NCI-H2107 (cell line): Measurements from ENCODE around the gene FOXP4.

Experiments
- DNase-seq: peaks from one replicate; lab custom pipeline; 2025; lab: John Stamatoyannopoulos, UW

FOXP4 gene

DNA sequence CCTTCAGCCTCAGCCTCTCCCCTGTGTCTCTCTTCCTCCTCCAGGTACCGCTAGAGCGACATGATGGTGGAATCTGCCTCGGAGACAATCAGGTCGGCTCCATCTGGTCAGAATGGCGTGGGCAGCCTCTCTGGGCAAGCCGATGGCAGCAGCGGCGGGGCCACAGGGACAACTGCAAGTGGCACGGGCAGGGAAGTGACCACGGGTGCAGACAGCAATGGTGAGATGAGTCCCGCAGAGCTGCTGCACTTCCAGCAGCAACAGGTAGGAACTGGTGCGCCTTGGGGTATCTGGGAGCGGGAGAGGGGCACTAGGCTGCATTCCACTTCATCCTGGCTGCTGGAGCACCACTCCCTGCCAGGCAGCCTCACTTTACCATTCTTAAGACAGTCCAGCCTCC, 19.5 kb downstream of the FOXP4 start:
- DNase-seq, result no peak

DNA sequence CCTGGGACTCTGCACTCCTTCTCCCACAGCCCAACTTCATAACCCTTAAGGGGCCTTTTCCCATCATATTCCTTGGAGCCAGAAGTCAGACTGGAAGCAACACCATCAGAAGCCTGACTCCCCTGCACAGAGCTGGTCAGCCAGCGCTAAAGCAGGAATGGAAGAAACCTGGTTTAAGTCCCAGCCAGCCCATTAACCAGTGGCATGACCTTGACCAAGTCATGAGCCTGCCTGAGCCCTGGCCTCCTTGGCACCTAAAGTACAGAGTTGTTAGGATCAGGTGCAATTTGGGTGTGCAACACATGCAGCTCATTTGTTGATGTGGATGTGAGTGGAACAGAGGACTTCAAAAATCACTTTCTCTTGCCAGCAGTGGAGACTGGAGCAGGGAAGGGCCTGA, 20.8 kb downstream of the FOXP4 start:
- no peak for DNase-seq

DNA sequence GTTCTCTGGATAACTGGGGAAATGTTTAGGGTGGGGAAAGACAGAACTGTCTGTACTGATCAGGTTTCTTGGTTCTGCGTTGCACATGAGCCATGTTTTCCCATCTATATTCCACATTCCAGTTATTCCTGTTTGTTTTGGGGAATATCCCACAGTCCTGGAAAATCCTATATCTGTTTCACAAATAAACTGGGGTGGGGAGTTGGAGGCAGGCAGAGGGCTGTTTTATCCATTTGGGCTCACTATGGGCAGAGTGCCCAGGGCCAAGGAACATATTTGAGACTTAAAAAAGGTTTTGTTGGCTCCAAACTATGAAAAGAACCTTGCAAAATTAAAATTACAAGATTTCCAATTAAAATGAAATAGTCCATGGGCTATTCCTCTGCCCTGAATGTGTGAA, 21.5 kb downstream of the FOXP4 start:
- DNase-seq, result no peak

DNA sequence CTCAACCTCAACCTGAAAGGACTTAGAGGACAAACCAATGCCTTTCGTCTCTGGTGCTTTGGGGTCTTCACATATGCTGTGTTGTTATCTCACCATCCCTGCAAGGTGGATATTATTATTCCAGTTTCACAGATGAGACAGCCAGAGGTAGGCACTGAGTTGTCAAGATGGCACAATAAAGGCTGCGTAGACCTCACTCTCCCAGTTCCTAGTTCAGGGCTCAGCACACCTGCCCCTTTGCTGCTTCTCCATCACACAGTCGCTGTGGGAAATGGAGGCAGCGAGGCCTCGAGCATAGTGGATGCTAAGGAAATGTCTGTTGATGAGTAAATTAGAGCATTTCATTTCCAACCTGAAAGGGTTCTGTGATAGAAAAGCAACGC, 22.0 kb downstream of the FOXP4 start:
- no peak for DNase-seq

DNA sequence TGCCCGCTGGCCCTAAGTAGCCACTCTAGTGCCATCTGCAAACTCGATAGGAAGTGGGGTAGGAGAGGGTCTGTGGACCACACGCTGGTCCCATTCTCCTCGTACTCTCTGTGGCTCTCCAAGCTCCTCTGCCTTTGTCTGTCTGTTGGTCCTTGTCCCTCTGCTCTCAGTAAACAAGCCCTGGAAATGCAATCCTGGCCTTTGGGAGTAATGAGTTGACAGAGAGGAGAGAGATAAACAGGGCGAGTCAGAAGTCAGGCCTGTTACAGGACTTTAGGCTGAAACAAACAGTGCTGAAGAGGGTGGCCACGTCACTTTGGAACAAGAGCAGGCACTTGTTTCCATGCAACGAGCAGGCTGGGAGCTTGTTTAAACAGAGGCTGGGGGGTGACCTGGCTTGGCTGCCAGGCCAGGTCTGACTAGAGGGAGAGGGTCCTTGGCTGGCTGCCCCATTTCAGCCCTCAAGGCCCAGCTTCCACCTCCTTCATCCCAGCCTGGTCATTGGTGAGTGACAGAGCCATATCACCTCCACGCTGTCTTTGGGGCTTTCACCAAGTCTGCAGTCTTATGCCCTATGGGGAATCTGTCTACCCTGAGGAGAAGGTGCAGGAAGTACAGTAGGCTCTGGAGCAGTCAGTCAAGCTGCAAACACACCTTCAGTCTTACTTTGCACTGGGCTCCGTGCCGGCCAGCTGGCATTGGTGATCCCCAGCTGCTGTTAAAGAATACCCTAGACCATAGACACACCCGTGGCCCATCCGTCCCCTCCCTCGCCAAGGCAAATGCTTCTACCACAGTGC, 22.6 kb downstream of the FOXP4 start:
- DNase-seq, result no peak

DNA sequence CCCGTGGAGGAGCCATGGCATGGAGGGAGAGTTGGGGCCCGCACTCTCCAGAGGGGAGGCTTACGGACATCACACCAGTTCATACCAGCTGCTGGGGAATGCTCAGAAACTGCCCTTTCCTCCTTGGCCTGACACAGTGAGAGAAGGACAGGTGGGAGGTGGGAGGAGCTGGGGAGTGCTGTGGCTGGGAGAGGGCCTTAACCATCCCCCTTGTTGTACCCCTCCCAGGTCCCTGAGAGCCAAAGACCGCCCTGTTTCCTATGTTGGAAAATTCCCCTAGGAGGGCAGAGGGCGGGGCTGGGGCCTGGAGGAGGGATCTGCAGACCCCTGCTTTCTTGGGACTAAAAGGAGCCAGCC, 24.1 kb downstream of the FOXP4 start:
- no peak for DNase-seq

DNA sequence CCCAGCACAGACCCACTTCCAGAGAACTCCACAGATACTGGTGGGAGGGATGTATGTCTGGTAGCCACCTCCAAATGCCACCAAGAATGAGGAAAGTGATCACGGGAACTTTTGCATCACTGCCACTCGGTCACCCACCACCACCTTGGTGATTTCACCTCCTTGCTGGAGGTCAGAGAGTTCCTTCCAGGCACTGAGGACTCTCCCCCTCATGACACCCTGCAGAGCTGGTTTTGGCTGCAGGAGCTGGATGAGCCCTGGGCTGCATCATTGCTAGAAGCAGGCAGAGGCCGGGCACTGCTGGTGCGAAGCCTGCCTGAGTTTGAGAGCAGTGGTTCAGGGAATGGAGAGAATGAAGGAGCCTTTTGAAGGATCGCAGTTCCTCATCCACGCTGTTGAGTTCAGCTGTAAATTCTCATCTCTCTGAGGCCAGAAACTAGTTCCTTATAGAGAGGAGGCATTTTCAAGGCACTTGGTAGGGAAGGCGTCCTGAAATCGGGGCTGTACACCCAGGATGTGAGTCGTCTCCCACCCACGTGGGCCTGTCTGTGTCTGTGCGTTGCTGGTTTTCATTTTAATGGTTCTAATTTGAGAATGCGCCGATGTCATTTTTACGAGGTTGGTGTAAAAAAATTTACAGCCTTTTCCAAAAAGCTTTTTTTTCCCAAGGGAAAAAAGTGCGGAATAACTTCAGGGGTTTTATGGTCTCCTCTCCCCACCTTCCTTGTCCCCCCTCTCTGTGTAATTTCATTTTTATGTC, 25.0 kb downstream of the FOXP4 start:
- no peak for DNase-seq

DNA sequence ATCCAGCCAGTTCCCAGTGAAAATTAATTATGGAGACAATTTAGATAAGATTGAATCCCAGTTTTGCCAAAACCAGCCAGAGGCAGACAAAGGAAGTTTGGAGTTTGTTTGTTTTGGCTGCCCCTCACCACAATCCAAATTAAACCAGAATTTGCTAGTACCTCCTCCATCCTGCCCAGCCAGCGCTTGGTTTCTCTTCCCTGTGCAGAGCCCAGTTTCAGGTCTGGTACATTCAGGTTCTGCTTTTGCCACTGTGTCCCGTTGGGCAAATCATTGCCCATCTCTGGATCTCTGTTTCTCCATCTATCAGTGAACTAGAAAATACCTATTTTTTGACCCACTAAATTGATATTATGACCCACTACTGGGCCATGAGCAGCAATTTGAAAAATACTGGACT, 26.4 kb downstream of the FOXP4 start:
- DNase-seq, result no peak

DNA sequence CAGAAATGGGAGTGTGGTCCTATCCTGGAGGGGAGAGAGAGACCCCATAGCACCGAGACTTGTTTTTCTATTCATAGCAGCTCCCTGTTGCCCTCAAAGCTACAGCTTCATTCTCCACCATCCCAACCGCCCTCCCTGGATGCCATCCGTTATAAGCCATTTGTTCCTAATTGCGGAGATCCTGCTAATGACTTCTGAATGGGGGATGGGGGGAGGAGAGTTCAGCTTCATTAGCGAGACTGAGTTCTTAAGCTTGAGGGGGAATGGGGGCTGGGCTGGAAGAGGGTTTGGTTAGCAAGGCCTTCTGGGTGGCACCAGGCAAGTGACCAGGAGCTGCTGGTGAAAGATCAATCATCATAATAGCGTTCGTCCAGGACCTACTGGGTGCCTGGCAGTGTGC, 27.1 kb downstream of the FOXP4 start:
- no peak for DNase-seq

DNA sequence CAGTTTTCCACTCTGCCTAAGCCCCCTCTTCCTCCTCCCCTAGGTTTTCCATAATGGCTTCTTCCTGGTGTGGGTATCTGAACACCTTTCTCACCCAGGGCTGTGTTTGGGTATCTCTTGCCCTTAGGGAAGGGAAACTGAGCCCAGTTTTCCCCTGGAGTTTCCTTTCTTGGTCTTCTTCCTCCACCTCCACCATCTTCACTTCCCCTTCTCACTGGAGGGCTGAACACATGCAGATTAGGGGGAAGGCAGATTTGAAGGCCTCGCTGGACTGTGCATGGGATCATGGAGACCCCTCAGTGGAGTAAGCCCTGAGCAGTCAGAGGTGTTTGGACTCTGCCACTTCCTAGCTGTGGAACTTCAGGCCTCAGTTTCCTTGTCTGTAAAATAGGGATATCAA, 27.8 kb downstream of the FOXP4 start:
- DNase-seq, result no peak

DNA sequence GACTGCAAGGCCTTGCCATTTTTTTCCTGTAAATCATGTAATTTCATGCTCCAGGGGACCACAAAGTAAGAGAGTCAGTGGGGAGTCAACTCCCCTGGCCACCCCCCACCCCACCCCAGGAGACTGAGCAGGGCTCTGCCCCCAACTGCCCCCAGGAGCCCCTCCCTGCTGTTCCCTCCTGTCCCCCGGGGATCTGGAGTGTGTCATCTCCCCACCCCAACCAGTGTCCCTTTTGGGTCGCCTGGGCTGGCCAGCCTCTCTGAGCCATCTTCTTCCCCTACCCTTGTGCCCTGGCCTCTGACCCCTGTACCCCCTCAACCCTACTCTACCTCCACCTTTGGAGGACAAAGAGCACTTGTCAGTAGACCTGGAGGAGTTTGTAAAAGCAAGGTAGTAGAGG, 29.4 kb downstream of the FOXP4 start:
- DNase-seq, result no peak

DNA sequence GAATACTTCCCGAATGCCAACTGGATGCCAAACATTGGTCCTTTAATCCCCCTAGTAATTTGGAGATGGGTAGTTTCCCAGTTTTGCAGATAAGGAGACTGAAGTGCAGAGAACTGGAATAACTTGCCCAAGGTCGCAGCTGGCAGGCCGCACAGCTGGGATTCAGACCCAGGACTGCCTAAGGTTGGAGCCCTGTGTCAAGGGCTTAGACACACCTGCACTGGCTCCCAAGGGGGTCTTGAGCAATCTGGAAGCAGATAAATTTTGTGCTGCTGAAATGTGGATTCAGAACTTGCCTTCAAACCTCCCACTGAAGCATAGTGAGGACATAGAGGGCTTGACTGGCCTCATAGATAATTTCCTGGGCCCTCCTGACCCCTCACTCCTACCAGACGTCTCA, 30.5 kb downstream of the FOXP4 start:
- DNase-seq, result no peak

DNA sequence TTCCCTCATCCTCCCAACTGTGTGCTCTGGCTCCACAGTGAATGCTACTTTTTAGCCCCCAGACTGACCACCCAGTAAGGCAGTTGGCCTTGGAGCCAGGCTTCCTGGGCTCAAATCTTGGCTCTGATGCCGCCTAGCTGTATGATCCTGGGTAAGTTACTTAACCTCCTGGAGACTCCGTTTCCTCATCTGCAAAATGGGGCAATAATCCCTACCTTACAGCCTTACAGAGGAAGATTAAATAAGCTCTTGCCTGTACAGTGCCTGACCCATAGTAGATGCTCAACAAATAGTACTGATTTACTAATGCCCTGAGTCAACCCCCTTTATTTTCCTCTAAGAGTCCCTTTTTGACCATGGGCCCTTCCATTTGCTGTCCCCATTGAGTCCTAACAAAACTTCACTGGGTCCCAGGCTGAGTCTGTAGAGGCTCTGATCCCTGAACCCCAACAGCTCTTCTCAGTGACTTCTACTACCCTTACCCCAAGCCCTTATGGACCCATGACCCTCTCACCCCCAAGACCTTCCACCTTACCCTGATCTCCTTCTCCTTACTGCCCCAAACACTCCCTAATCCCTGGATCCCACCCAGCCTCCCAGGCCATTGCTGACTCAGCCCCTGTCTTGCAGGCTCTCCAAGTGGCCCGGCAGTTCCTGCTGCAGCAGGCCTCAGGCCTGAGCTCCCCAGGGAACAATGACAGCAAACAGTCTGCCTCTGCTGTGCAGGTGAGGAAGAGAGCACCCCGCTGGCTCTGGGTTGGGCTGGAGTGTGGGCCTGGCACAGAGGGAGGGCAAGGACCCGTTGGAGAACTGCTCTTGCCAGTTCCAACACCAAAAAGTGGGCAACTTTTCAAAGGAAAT, 31.4 kb downstream of the FOXP4 start:
- peak; percentile 63 for DNase-seq

DNA sequence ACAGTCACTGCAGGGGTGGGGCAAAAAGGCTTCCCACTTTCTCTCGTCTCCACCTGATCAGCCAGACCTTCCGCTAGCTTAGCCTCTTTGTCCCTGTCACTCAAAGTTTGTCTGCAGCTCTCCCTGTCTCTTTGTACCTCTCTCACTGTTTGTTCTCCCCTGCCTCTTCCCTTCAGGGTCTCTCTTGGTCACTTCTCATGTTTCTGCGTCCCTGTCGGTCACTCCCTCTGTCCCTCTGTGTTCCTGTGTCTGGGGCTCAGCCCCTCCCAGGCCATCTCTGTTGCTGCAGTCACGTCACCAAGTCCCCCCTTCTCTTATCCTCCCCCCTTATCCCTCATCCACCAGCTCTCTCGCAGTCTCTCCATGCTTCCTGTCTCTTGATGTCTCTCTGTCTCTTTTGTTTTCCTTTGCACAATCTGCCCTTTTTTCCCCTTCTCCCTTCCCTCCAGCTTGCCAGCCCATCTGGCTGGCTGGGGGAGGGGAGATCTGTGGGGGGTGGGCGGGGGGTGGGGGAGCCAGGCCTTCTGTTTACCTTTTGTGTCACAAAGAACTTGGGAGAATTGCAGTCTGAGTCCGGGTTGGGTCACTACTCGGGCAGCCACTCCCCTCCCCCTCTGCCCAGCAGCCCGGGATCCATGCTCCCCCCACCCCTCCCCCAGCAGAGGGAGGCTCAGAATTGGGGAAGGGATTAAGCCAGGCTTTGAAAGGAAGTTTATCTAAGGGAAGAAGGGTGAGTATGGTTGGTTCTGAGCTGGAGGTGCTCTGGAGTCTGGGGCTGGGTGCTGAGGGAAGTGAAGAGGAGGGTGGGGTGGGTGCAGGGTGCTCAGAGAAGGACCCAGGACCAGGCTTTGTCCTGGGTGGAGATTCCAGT, 32.3 kb downstream of the FOXP4 start:
- DNase-seq, result no peak

DNA sequence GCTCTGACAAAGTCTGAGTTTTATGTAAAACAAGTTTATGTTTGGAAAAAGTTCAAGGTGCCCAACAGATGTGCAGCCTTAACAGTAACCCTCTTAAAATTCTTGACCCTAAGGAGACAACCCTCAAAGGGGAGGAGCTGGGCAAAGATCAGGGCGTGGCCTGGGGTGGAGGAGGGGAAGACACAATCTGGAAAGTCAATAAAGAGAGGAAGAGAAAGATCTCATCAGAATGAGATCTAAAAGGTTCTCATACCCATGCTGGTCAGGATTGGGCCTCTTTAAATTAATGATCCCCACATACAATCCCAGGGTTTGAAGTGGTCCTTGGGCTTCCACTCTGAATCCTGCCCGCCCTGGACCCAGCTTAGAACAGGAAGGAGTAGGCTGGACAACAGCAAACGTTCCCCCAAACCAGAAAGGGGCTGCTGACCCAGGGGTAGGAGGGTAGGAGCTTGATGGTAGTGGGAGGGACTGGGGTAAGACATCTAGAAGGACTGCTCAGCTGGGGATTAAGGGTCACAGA, 33.0 kb downstream of the FOXP4 start:
- DNase-seq, result no peak

DNA sequence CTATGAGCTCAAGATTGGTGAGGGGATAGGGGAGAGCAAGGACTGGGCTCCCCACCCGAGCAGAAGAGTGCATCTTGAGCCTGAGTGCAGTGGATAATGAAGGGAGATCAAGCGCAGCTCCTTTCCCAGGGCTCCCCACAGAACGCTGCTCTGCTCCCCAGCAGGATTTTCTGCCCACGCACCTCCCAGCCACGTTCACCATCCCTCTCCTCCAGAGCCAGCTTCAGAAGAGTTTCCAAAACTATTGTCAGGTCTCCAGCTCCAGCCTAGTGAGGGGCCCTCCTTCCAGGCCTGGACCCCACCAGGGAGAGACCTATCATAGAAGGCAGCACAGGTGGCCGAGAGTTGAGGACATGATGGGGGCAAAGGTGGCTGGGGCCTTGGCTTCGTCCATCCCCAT, 34.5 kb downstream of the FOXP4 start:
- DNase-seq, result no peak

DNA sequence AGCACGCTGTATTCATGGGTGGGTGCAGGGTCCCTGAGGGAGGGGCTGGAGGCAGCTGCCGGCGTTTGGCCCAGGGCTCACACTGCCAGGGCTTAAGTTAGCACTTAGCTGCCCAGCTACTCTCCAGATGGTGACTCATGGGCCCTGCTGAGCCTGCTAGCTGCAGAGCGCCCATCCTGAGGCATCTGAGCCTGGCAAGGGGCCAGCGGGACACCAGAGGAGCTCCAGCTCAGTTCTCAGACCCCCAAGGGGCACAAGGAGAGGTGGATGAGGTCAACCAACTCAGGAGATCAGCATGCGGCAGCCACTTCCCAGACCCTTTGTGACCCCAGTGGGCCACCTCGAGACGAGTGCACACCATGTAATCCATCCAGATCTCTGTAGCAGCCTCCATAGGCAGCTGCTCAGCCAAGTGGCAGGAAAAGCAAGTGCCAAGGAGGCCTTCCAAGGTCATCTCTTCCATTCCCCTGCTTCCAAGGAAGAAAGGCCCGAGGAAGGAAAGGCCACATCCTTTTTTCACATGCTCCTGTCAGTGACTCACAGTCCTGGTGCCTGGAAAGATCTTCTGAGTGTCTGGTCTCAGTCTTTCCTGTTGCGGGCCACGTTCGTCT, 35.3 kb downstream of the FOXP4 start:
- no peak for DNase-seq

DNA sequence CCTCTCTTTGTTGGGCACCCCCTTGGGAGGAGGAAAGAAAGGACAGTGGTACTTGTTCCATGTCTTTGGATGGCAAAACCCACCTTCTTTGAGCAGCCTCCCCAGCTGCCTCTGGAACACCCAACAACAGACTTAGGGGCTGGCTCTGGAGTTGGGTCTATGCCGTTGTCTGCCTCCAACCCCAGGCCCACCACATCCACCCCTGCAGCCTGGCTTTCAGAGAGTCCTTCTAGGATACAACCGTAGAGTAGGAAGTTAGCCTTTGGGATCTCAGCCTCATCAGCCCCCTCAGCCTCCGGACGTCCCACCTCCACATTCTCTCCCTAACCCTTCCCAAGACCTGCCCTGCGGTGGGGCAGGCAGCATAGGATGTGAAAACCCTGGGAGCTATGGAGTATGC, 36.4 kb downstream of the FOXP4 start:
- no peak for DNase-seq

DNA sequence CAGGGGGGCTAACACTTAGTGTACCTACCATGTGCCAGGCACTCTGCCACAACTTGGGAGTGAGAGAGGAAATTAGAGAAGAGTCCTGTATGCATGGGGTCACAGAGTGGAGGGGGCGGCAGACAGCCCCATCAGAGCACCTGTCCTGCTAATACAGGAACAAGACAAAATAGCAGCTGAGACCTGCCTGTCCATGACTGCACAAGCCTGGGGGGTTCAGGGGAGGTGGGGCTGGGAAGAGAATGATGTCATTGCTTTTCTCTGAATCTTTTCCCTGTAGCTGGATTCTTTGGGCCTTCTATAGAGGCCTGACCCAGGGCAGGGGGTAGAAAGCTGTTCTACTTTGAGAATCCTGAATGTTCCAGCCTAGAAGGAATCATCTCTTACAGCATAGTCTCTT, 37.4 kb downstream of the FOXP4 start:
- DNase-seq, result no peak

DNA sequence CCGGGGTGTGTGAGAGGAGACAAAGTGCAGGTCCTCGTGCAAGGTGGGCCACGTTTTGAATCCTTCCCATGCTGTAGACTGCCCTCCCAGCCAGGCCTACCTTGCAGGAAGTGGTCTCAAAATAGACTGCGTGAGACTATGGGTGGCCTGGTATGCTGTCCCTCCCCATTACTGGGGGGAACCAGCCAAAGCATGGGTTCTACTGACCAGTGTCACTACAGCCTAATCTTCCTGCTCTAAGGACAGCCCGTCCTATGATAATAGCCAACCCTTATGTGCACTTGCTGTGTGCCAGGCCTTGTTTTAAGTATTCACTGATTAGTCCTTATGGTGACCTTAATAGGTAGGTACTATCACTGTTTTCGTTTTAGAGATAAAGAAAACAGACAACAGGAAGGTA, 38.0 kb downstream of the FOXP4 start:
- DNase-seq, result no peak

DNA sequence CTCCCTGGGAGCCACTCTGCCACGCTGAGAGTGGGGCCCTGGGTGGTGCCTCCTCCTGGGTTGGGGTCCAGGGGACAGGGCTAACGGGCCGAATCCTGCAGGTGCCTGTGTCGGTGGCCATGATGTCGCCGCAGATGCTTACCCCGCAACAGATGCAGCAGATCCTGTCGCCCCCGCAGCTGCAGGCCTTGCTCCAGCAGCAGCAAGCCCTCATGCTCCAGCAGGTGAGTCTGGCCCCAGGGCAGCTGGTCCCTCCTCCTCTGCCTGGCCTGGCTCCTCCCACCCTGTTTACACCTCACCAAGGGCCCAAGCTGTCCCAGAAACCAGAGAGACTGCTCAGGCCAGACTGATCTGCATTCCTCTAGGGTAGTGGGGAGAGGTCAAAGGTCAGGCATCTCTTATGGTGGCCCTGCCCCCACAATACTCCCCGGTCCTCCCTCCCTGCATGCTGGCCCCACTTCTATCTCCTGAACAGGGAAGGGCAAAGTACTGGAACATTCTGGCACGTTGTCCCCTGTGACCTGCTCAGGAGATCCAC, 38.6 kb downstream of the FOXP4 start:
- DNase-seq, result no peak
